Parathyroid adenoma (tissue), 2 donors: Measurements from ENCODE around the gene SH3RF2.

Experiments
- H2AFZ ChIP-seq: fragments of 300-600 bp; sonication (generic); one replicate; pipeline ENCODE4 v1.7.0; 2017; ENCODE audit warnings: antibody characterized with exemption, mild to moderate bottlenecking
- H3K27ac ChIP-seq: fragments of 300-600 bp; sonication (generic); one replicate; pipeline ENCODE4 v1.7.0; 2017
- H3K27me3 ChIP-seq: fragments of 300-600 bp; sonication (generic); one replicate; pipeline ENCODE4 v1.7.0; 2017; ENCODE audit warnings: low read length; ENCODE audit not compliant: control insufficient read depth, insufficient read depth
- H3K36me3 ChIP-seq: fragments of 300-600 bp; sonication (generic); one replicate; pipeline ENCODE4 v1.7.0; 2017; ENCODE audit warnings: low read length; ENCODE audit not compliant: control insufficient read depth, insufficient read depth
- H3K4me1 ChIP-seq: fragments of 300-600 bp; sonication (generic); one replicate; pipeline ENCODE4 v1.7.0; 2017; ENCODE audit warnings: control low read depth
- H3K4me2 ChIP-seq: fragments of 300-600 bp; sonication (generic); one replicate; pipeline ENCODE4 v1.7.0; 2017; ENCODE audit warnings: low read length
- H3K4me3 ChIP-seq: fragments of 300-600 bp; sonication (generic); one replicate; pipeline ENCODE4 v1.7.0; 2017; ENCODE audit warnings: low read depth, low read length
- H3K79me2 ChIP-seq: fragments of 300-600 bp; sonication (generic); one replicate; pipeline ENCODE4 v1.7.0; 2017; ENCODE audit warnings: control low read depth
- H3K9ac ChIP-seq: fragments of 300-600 bp; sonication (generic); one replicate; pipeline ENCODE4 v1.7.0; 2017; ENCODE audit warnings: mild to moderate bottlenecking
- H3K9me3 ChIP-seq: fragments of 300-600 bp; sonication (generic); one replicate; pipeline ENCODE4 v1.7.0; 2017; ENCODE audit warnings: low read length; ENCODE audit not compliant: control insufficient read depth
- TF ChIP-seq, protein P1 (sequence below): fragments of 300-600 bp; sonication (generic); IDR thresholded peaks from one replicate; pipeline ENCODE4 v1.7.0; 2017; ENCODE audit warnings: antibody characterized with exemption, mild to moderate bottlenecking
- donor health status: primary hyperparathyroidism.

Gene SH3RF2

DNA sequence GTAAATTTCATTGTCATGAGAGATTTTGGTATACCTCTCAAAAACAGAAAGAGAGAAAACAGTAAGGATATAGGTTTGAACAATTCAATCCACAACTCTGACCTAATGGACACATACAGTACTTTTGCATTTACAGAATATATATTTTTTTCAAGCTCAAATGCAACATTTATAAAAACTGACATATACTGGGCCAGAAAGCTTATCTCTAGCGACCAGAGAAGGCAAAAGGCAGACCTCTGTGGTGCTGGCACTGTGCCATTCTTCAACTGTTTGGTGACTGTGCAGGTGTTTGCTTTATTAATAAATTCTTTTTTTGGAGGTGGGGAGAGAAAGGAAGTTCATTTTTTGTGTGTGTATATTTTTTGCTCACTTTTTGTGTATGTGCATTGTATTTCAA, 175.0 kb downstream of the SH3RF2 start:
- TF ChIP-seq, protein P1, sequence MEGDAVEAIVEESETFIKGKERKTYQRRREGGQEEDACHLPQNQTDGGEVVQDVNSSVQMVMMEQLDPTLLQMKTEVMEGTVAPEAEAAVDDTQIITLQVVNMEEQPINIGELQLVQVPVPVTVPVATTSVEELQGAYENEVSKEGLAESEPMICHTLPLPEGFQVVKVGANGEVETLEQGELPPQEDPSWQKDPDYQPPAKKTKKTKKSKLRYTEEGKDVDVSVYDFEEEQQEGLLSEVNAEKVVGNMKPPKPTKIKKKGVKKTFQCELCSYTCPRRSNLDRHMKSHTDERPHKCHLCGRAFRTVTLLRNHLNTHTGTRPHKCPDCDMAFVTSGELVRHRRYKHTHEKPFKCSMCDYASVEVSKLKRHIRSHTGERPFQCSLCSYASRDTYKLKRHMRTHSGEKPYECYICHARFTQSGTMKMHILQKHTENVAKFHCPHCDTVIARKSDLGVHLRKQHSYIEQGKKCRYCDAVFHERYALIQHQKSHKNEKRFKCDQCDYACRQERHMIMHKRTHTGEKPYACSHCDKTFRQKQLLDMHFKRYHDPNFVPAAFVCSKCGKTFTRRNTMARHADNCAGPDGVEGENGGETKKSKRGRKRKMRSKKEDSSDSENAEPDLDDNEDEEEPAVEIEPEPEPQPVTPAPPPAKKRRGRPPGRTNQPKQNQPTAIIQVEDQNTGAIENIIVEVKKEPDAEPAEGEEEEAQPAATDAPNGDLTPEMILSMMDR = no peak

DNA sequence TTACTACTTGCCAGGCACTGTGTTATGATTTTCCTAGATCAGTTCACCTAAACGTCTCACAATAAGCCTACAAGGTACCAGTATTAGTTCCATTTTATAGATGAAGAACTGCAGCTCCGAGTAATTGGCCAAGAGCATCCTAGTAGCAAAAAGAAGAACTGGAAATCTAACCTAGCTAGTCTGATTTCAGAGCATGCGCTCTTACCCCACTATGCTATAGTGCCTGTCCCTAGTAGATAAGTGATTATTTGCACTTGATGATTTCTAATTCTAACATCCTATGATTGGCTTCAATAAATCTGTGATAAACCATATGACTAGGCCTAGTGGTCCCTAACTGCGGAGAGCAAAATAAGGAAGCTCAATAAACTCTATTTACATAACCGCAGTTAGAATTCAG, 176.1 kb downstream of the SH3RF2 start:
- H3K27ac ChIP-seq = no peak overlapping the region
- no peaks in the 10 kb centered on the region for H3K27me3 ChIP-seq
- H3K4me3 ChIP-seq = no peak overlapping the region
- no peaks in the 10 kb centered on the region for H3K36me3 ChIP-seq
- no peaks in the 10 kb centered on the region for H3K4me1 ChIP-seq
- H2AFZ ChIP-seq = no peak overlapping the region
- no peaks in the 10 kb centered on the region for H3K9me3 ChIP-seq
- H3K9ac ChIP-seq = no peak overlapping the region
- TF ChIP-seq, protein P1 = no peak
- H3K4me2 ChIP-seq = no peak overlapping the region
- no peaks in the 10 kb centered on the region for H3K79me2 ChIP-seq

More for the DNA sequence above, 175.0 kb downstream of the SH3RF2 start:
- Histone ChIP-seq H3K79me2 (no peaks in the 10 kb centered on the region), H3K27ac (no peak overlapping the region), H3K4me1 (no peaks in the 10 kb centered on the region), H3K36me3 (no peaks in the 10 kb centered on the region), H3K9ac (no peak overlapping the region), H3K9me3 (no peaks in the 10 kb centered on the region), H3K4me2 (no peak overlapping the region), H2AFZ (no peak overlapping the region), H3K4me3 (no peak overlapping the region), H3K27me3 (no peaks in the 10 kb centered on the region)
